NCI-H2196 treated with DMSO at 0.1 percent for 48 hours (cell line): Measurements from ENCODE around the gene IMMP2L.

ENCODE experiments used
- DNase-seq: peaks from one replicate; lab custom pipeline; 2025; ENCODE audit not compliant: unreplicated experiment; lab: John Stamatoyannopoulos, UW

Gene IMMP2L

DNA sequence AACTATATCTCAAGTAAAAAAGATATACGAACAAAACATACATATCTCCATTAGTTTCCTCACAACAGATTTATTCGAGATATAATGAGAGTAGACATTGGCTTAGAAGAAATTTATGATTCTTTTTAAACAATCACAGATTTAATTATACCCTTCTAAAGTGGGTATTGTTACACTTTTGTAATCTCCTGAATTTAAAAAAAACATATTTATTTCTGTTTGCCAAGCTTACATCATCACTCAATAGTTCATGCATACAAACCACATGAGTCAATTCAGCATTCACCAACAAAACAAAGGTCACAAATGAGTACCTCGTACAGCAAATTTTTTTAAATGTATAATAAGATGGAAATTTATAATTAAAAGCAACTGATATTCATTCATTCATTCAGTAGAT is 453.8 kb downstream of the IMMP2L start:
- DNase-seq: no peak

DNA sequence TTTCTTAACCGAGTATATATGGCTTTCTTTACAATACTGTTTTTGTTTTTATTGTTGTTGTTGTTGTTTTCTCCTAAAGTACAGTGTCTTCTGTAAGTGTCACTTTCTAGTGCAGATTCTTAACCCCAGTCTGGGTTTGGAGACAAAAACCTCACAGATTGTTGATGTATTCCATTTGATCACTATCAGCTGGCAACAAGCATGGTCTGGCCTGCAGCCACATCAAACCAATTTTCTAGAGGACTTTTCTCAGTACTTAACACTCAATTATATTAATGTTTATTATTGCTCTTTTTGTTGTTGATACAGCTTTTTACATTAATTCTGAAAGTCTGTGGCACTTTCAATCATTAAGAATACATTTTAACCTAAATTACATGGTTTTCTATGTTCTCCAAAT is 454.3 kb downstream of the IMMP2L start:
- no peak for DNase-seq

GRCh38 chr7:111107579-111107978 is 454.7 kb downstream of the IMMP2L start:
- no peak for DNase-seq

GRCh38 chr7:111105269-111105668 is 457.0 kb downstream of the IMMP2L start:
- DNase-seq: no peak

DNA sequence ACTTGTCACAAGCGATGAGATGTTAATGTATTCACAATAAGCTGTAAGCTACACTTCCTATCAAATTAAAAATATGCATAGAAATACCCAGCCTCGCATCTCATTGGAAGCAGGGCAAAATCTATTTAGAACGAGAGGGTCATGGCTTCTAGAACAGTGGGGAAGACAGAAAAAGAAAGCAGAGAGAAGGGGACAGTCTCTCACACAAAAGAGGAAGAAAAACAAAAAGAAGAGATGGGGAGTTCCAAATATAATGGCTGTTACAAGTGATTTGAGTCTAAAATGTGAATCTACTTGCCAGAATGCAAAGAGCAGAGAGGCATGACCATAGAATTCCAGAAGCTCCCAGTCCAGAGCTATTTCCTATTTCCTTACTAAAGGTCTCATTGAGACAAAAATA is 457.6 kb downstream of the IMMP2L start:
- no peak for DNase-seq

DNA sequence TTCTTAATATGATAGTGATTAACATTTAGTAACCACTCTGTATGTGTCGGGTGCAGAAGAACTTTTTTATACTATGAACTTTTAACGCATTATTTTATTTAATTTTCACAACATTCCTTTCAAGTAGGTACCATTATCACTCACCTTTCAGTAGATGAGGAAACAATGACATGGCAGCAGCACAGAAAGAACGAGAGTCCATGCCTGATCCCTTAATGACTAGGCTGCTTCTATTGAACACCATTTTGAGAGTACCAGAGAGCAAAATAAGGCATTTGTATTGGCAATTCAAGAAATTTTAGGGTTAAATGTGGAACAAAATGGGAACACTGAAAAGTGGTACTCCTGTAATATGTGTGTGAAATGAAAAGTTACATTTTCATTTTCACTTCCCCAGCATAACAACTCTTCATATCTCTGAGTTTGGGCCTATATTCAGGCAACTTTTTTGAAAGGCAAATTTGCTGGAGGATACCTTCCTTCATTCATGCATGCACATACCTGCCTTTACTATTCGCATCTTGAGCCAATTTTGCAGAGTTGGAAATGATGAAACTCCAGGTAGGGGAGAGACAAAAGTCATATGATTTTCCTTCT is 458.5 kb downstream of the IMMP2L start:
- DNase-seq: no peak

GRCh38 chr7:111103136-111103535 is 459.2 kb downstream of the IMMP2L start:
- DNase-seq: no peak

GRCh38 chr7:111101856-111102646 is 460.2 kb downstream of the IMMP2L start:
- DNase-seq: no peak

GRCh38 chr7:111098926-111099250 is 463.4 kb downstream of the IMMP2L start:
- no peak for DNase-seq

GRCh38 chr7:111098011-111098925 is 464.0 kb downstream of the IMMP2L start:
- no peak for DNase-seq

GRCh38 chr7:111096997-111097396 is 465.3 kb downstream of the IMMP2L start:
- DNase-seq: no peak

DNA sequence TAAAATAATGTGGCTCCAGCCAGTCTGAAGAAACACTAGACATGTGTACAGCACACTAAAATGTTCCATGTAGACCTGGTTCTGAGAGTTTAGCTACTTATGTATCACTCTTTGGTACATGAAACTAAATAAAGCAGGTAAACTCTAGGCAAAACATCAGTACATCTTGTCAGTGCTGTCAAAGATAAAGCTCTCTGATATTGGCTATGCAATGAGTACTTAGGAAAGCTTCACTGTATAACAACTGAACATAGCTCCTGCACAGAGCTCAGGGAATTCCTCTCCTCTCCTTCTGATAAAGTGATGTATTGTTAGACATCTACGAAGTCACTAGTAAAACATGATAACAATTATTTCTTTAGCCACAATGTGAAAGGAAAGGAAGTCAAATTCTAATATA is 467.9 kb downstream of the IMMP2L start:
- no peak for DNase-seq

- no peak for DNase-seq
Measured at GRCh38 chr7:111093496-111093895, 468.8 kb downstream of the IMMP2L start.

DNA sequence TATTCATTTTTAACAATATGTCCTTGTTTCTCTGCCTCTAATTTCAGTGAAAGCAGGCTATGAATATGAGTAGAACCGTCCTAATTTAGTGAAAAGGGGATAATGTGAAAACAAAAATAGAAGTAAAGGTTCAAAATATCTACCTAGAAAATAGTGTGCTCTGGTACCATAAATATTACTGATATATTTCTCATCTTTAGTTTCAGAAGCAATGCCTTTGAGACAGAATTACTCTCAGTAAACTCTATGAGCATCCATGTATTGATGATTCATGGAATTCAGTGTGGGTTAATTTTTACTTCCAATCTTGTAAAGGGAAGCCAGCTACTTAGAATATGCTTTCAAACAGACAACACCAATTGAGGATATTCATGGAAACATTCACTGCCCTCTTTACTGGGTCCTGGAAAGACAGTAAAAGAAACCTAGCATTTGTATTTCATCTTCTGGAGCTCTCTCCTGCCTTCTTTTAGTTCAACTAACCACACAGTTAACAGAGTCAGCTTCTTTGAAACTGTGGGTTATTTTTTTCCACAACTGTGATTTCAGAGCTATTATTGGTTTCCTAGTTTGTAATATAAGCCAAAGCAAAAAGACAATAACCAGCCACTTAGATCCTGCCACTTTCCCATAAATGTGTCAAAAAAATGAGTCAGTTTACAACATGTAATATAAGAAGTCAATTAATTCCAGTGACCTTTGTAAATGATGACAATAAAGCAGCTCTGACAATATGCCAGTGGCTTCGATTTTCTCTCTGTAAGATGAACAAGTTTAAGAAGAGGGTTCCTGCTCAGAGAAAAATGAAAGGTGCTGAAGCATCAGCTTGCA is 469.7 kb downstream of the IMMP2L start:
- DNase-seq: no peak

GRCh38 chr7:111091593-111092358 is 470.5 kb downstream of the IMMP2L start:
- no peak for DNase-seq

DNA sequence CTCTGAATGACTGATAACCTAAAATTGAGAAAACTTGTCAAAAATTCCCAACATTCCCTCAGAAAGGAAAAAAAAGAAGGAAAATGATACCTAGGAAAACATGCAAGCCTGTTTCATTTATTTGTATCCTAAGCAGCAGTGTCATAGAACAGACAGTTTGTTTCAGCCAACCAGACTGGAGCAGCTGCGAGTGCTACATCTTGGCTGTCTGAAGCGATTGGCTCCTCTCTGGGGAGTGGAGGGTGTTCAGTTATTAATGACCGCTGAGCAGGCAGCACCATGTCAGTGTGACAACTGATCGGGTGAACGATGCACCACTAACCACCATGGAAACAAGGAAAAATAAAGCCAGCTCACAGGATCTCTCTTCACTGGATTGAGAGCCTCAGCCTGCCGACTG is 471.4 kb downstream of the IMMP2L start, which contains the start of gene LRRN3:
TSS of gene LRRN3 (plus strand) at position 282 of the 400 bp plus-strand sequence. CDS start 31,646 bp downstream, outside the sequence.
- DNase-seq: no peak

GRCh38 chr7:111089822-111090426 is 472.4 kb downstream of the IMMP2L start:
- peak; percentile 33 for DNase-seq

DNA sequence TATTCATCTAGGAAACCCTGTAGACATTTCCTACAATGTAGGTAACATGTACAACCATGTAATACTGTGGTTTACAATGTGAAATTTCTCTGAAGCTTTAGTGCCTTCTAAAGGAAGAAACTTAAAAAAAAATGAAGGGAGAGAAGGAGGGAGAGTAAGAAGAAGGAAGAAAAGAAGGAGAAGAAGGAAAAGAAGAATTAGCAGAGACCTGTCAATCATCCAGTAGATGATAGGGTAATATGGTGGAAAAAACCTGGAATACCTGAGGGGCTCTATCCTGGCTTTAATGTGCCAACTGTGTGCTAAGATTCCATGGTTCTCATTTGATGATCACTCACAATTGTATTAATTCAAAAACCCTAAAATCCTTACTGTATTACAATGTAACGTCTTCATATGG is 474.0 kb downstream of the IMMP2L start:
- DNase-seq: no peak

DNA sequence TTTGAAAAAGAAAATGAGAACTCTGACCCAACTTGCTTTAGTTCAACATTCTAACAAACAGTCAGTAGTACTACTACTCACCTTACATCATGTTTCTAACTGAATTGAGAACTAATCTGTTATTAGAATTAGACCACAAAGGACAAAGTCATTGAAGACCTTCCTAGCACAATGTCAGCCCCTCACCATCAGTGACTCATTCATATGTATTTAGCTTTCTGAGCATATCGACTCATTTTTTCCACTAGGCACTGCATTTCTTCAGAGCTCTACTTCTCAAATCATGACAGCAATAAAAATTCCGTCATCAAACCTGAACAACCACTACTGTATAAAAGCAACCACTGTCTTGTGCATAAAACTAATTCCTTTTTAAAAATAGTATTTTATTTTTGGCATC is 475.8 kb downstream of the IMMP2L start:
- no peak for DNase-seq

- DNase-seq: no peak
Measured at GRCh38 chr7:111085356-111085755, 476.9 kb downstream of the IMMP2L start.
